Measurements from ENCODE around the gene AKT2. TPM values are rescaled to one million over a fixed set of nuclear protein-coding genes. Genes with fewer than 3 reads are reported as not detected.

The AKT2 gene
- total RNA-seq, 1 donor from 2014 or later = 119 TPM

DNA sequence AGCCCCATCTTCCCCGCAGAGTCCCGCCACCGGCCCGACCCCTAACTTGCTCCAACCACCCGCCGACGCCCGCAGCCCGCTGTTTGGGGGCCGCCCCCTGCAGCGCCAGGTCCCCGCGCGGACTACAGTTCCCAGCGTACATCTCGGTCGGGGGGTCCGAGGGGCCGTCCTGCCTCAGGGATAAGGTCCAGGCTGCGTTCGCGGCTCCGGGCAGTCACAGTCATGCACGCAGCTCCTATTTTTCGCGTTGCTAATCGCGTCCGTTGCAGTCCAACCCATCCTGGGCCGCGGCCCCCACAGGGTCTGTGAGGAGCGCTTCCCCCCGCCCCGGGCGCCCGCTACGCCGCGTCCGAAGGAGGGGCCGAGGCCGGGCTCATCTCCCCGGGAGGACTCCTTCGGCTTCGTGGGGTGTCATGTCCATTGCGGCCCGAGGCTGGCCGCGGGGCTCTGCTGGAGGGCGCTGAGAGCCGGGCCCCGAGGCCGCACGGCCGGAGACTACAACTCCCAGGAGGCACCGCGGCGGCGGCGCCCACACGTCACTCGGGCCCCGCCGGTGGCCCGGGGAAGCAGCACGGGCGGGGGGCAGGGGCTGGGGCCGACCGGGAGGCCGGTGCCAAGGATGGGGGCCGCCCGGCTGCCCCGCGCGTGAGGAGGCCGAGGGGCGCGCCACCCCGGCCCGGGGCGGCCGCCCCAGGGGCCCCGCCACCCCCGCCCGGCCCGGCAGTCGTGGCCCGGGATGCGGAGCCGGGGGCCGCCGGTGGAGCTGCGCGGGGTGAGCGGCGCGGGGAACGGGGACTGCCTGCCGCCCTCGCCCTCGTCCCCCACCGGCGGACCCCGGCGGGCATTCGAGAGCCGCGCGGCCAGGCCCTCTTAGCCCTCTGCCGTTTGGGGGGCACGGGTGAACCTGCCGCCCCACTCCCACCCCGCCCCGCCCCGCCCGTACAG, 94.0 kb downstream of the AKT2 start, which contains the start of gene MAP3K10:
Gene MAP3K10 (plus strand): TSS at position 536 of the 945 bp plus-strand sequence. CDS start 606 bp downstream, outside the sequence.
- DNase-seq (ENCODE audit: low spot score) = peak; percentile 67

DNA sequence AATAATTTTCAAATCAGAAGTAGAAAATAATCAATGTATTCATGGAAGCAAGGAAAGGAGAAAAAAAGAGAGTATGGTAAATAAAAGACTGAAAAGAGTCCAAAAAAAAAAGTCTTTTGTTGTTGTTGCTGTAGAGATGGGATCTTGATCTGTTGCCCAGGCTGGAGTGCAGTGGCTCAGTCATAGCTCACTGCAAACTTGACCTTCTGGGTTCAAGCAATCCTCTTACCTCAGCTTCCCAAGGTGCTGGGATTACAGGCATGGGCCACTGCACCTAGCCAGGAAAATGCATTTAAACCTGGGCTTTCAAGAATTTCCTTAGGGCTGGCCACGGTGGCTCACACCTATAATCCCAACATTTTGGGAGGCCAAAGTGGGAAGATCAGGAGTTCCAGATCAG, 100.9 kb downstream of the AKT2 start:
- DNase-seq (ENCODE audit: low spot score) = no peak

Other genes starting within 250 kb of the AKT2 start
- gene ZNF780B, start 229.1 kb downstream of the AKT2 start, total RNA-seq = 31.2 TPM
- 24.1 TPM for gene ZNF780A, start 194.4 kb downstream of the AKT2 start, total RNA-seq
- gene MAP3K10, start 93.9 kb downstream of the AKT2 start, total RNA-seq = 25.8 TPM
- not detected for gene TTC9B, start 67.0 kb downstream of the AKT2 start, total RNA-seq
- 0.43 TPM for gene CCNP, start 58.7 kb downstream of the AKT2 start, total RNA-seq
- gene C19orf47, start 63.1 kb upstream of the AKT2 start, total RNA-seq = 13.2 TPM
- 224 TPM for gene PLD3, start 63.4 kb upstream of the AKT2 start, total RNA-seq
- not detected for gene HIPK4, start 104.8 kb upstream of the AKT2 start, total RNA-seq
- gene PRX, start 128.0 kb upstream of the AKT2 start, total RNA-seq = 7.0 TPM
- gene SERTAD1, start 140.6 kb upstream of the AKT2 start, total RNA-seq = 13.2 TPM
- 38.8 TPM for gene SERTAD3, start 159.0 kb upstream of the AKT2 start, total RNA-seq
- 65.9 TPM for gene BLVRB, start 180.4 kb upstream of the AKT2 start, total RNA-seq
- gene SPTBN4, start 181.7 kb upstream of the AKT2 start, total RNA-seq = 3.5 TPM

Data from mucosa of gallbladder (tissue), 1 donor.